Mesenteric fat pad (tissue), 1 donor: ENCODE measurements around the gene PLOD2. TPM values are rescaled to one million over a fixed set of nuclear protein-coding genes. Genes with fewer than 3 reads are reported as not detected.

Experiments
- DNase-seq: peaks from one replicate; pipeline ENCODE4 v3.0.0-alpha.2; 2020; ENCODE audit warnings: low spot score
- total RNA-seq: library from RNA; stranded (reverse); fragmentation: NEBNext Ultra II Directional; extraction: Animal tissue kit (Norgen Biotek cat#: 25700); gene quantifications from one replicate; pipeline ENCODE4 v1.2.1, GENCODE V29; 2021
- donor health status: DM: yes; HTN: yes; CAD: no.

The PLOD2 gene
- total RNA-seq, 1 donor from 2014 or later: 219 TPM

GRCh38 chr3:146050691-146051090 is 110.3 kb downstream of the PLOD2 start:
- DNase-seq: no peak

- no peak for DNase-seq
Observed at GRCh38 chr3:146047485-146047884, 113.5 kb downstream of the PLOD2 start.

GRCh38 chr3:146044046-146044445 is 116.9 kb downstream of the PLOD2 start:
- no peak for DNase-seq

- DNase-seq: no peak
Observed at GRCh38 chr3:146040630-146041029, 120.4 kb downstream of the PLOD2 start.

- no peak for DNase-seq
Observed at GRCh38 chr3:146037697-146038096, 123.3 kb downstream of the PLOD2 start.

GRCh38 chr3:146036281-146036680 is 124.7 kb downstream of the PLOD2 start:
- no peak for DNase-seq

- no peak for DNase-seq
Observed at GRCh38 chr3:146035366-146035765, 125.6 kb downstream of the PLOD2 start.

- no peak for DNase-seq
Observed at GRCh38 chr3:146033950-146034349, 127.0 kb downstream of the PLOD2 start.

GRCh38 chr3:146026547-146026946 is 134.4 kb downstream of the PLOD2 start:
- DNase-seq: no peak

- DNase-seq: no peak
Observed at GRCh38 chr3:146024260-146024659, 136.7 kb downstream of the PLOD2 start.

- no peak for DNase-seq
Observed at GRCh38 chr3:146020969-146021368, 140.0 kb downstream of the PLOD2 start.

- DNase-seq: no peak
Observed at GRCh38 chr3:146019508-146019907, 141.5 kb downstream of the PLOD2 start.

Other genes with a start within 250 kb of the PLOD2 start
- 60.7 TPM for gene PLSCR4, start 89.9 kb upstream of the PLOD2 start, total RNA-seq